ENCODE results near the gene MYCBPAP. TPM values are rescaled to one million over a fixed set of nuclear protein-coding genes. Genes with fewer than 3 reads are reported as not detected.

MYCBPAP gene
- total RNA-seq, 4 donors from 2014 or later, result 0.64 to 3.7 (median 2.7) TPM; not detected in 1

DNA sequence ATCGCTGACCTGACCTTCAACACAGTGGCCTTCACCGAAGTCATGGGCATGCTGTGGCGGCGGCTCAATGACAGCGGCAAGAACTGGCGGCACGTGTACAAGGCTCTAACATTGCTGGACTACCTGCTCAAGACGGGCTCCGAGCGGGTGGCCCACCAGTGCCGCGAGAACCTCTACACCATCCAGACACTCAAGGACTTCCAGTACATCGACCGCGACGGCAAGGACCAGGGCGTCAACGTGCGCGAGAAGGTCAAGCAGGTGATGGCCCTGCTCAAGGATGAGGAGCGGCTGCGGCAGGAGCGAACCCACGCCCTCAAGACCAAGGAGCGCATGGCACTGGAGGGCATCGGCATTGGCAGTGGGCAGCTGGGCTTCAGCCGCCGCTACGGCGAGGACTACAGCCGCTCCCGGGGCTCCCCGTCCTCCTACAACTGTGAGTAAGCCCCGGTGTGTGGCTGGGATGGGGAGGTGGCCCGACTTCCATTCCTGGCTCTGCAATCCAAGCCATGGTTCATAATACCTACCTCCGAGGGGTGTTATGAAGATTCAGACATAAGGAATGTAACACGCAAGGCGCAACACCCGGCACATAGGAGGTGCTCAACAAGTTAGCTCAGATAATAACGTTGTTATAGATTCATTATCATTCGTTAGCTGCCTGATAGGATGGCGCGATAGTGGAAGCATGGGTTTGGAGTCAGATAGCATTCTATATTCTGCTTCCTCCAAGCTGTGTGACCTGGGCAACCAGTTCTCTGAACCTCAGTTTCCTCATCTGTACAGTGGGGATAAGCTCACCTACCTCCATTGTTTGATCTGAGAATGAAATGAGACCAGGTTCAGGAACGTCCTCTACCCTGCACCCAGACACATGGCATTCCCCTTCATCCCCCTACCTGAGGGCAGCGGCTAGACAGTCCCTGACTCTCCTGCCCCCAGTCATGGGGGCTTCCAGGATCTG lies 28.7 kb downstream of the MYCBPAP start:
- 93% methylated on average over 16 to 45 of the region's 45 CpGs for WGBS, 2 donors (ENCODE audit: low coverage in 1 of 2)
- TF ChIP-seq EP300 (IDR thresholded peaks at IDR 0.05; ENCODE audit: low read depth), result no peak
- TF ChIP-seq, protein P1, sequence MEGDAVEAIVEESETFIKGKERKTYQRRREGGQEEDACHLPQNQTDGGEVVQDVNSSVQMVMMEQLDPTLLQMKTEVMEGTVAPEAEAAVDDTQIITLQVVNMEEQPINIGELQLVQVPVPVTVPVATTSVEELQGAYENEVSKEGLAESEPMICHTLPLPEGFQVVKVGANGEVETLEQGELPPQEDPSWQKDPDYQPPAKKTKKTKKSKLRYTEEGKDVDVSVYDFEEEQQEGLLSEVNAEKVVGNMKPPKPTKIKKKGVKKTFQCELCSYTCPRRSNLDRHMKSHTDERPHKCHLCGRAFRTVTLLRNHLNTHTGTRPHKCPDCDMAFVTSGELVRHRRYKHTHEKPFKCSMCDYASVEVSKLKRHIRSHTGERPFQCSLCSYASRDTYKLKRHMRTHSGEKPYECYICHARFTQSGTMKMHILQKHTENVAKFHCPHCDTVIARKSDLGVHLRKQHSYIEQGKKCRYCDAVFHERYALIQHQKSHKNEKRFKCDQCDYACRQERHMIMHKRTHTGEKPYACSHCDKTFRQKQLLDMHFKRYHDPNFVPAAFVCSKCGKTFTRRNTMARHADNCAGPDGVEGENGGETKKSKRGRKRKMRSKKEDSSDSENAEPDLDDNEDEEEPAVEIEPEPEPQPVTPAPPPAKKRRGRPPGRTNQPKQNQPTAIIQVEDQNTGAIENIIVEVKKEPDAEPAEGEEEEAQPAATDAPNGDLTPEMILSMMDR (IDR thresholded peaks at IDR 0.05), result no peak
- no peak for TF ChIP-seq POLR2A (IDR thresholded peaks at IDR 0.05)
- no peak for TF ChIP-seq POLR2AphosphoS5 (IDR thresholded peaks at IDR 0.05)
- in situ Hi-C loops (cut with MboI; ENCODE audit: low pct_ligation_motif_present in 1 of 4, low pct_unique_long_range_greater_than_20kb in 1 of 4, low sequenced_read_pairs in 3 of 4) (loop anchor here in 2 of 4 donors (25.0 kb wide), 2 partner anchors 300 to 425 kb away; partner anchors contain the start of gene WFIKKN2 (in 1 of the 2)), intact Hi-C loops (cut with DNase I; ENCODE audit: low total_unique reads) (no loop called here)
- Histone ChIP-seq H3K4me3 (no peak overlapping the region), H3K36me3 (no peaks in the 10 kb centered on the region), H3K27me3 (peaks cover 18% of the 10 kb centered on the region), H3K4me1 (peaks cover 18 to 59% (median 46%) of the 10 kb centered on the region in 4 donors), H3K9me3 (no peaks in the 10 kb centered on the region), H3K27ac (no peak overlapping the region)
- no peak for DNase-seq

DNA sequence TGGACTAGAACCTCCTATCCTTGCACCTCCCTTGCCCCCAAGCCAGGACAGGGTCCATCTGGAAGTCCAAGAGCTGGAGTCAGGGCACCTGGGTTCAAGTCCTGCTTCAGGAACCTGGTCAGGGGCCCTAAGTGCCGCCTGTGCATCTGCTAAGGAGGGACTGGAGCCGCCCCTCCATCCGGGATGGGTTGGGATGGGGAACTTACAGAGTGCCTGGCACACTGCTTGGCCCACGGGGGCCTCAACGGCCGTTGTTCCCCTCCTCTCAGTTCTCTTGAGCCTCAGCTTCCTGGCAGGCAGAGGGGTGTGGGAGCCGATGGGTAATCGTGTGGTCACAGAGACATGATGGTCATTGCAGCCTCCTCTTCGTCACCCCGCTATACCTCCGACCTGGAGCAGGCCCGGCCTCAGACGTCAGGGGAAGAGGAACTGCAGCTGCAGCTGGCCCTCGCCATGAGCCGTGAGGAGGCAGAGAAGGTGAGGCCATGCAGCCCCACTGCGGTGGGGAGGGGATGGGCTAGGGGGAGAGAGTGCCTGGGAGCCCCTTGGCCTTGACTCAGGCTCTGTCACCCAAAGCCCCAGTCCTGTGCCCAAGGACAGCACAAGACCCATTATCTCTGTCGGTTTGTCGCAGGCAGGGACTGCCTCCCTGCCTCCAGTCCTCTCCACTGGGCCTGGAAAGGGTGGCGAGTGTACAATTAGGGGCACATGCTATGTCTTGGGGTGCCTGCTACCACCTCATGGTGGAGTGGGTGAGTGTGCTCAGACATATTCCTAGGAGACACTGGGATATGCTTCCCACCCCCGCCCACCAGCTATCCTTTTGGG lies 29.7 kb downstream of the MYCBPAP start:
- H3K36me3 ChIP-seq, result no peaks in the 10 kb centered on the region
- TF ChIP-seq EP300 (IDR thresholded peaks at IDR 0.05; ENCODE audit: low read depth), result no peak
- TF ChIP-seq POLR2A (IDR thresholded peaks at IDR 0.05), result no peak
- TF ChIP-seq, protein P1 (IDR thresholded peaks at IDR 0.05), result no peak
- TF ChIP-seq POLR2AphosphoS5 (IDR thresholded peaks at IDR 0.05), result no peak
- H3K9me3 ChIP-seq, result no peaks in the 10 kb centered on the region
- WGBS, 2 donors (ENCODE audit: low coverage in 1 of 2), result 79% methylated on average over 20 of the region's 20 CpGs; no CpG with 5 or more reads in 1 of the 2 donors
- no peak for DNase-seq
- H3K27me3 ChIP-seq, result peaks cover 9% of the 10 kb centered on the region
- H3K4me3 ChIP-seq, result no peak overlapping the region
- peak overlapping the region in 3 of 4 donors; percentile 33 to 93 (median 36) for H3K27ac ChIP-seq
- peaks cover 14 to 59% (median 47%) of the 10 kb centered on the region in 4 donors for H3K4me1 ChIP-seq
- intact Hi-C loops (cut with DNase I; ENCODE audit: low total_unique reads) (no loop called here), in situ Hi-C loops (cut with MboI; ENCODE audit: low pct_ligation_motif_present in 1 of 4, low pct_unique_long_range_greater_than_20kb in 1 of 4, low sequenced_read_pairs in 3 of 4) (loop anchor here in 2 of 4 donors (25.0 kb wide), 2 partner anchors 299 to 424 kb away; partner anchors contain the start of gene WFIKKN2 (in 1 of the 2))

DNA sequence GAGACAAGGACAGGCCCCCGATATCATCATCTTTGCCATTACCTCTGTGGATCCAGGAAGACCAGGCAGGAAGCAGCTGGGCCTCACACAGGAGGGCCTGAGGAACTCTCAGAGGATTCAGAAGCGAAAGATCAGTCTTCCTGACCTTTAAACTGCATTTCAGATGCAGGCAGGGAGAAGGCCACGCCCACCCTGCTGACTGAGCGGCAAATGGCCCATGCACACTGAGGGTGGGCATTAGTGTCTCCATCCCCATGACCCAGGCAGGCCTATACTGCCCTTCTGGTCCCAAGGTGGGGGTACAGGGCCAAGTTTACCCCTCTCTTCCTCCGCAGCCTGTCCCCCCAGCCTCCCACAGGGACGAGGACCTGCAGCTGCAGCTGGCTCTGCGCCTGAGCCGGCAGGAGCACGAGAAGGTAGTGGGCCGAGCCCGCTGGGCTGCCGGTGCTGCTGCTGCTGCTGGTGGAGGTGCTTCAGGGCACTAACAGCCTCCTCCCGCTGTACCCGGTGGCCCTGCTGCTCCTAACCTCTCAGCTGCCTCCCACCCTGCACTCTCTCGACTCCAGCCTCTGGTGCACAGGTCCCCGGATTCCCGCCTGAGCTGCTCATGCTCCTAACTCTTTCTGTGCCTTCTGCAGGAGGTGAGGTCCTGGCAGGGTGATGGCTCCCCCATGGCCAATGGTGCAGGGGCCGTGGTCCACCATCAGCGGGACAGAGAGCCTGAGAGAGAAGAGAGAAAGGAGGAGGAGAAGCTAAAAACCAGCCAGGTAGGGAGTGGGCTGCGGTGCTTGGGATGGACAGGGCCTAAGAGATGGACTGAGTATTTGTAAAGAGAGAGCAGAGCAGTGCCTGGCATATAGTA lies 30.5 kb downstream of the MYCBPAP start:
- 55 to 88% methylated on average over 1 to 16 of the region's 20 CpGs for WGBS, 2 donors (ENCODE audit: low coverage in 1 of 2)
- Histone ChIP-seq H3K27me3 (peaks cover under 1% of the 10 kb centered on the region), H3K27ac (peak overlapping the region in 3 of 4 donors; percentile 33 to 93 (median 36)), H3K4me1 (peaks cover 10 to 61% (median 50%) of the 10 kb centered on the region in 4 donors), H3K4me3 (no peak overlapping the region), H3K9me3 (no peaks in the 10 kb centered on the region), H3K36me3 (no peaks in the 10 kb centered on the region)
- TF ChIP-seq POLR2A (IDR thresholded peaks at IDR 0.05) (no peak), EP300 (IDR thresholded peaks at IDR 0.05; ENCODE audit: low read depth) (no peak)
- TF ChIP-seq, protein P1 (IDR thresholded peaks at IDR 0.05), result no peak
- in situ Hi-C loops (cut with MboI; ENCODE audit: low pct_ligation_motif_present in 1 of 4, low pct_unique_long_range_greater_than_20kb in 1 of 4, low sequenced_read_pairs in 3 of 4), result loop anchor here in 2 of 4 donors (25.0 kb wide), 2 partner anchors 299 to 424 kb away; partner anchors contain the start of gene WFIKKN2 (in 1 of the 2)
- intact Hi-C loops (cut with DNase I; ENCODE audit: low total_unique reads), result no loop called here
- DNase-seq, result peak; percentile 47

All from transverse colon (tissue), 4 donors.